GM19023 (cell line): ENCODE results near the gene SMYD5.

ENCODE experiments used
- ATAC-seq: cut with Tn5 transposase; IDR thresholded peaks from one replicate; pipeline ENCODE4 v1.9.1; 2021; ENCODE audit warnings: mild to moderate bottlenecking, moderate library complexity; ENCODE audit not compliant: unreplicated experiment

SMYD5 gene

GRCh38 chr2:73203055-73203681, 10.9 kb upstream of the SMYD5 start:
- ATAC-seq: no peak

- no peak for ATAC-seq
Measured at GRCh38 chr2:73205611-73206010, 8.4 kb upstream of the SMYD5 start.

- no peak for ATAC-seq
Measured at GRCh38 chr2:73208258-73208657, 5.8 kb upstream of the SMYD5 start.

GRCh38 chr2:73210019-73210418, 4.0 kb upstream of the SMYD5 start:
- no peak for ATAC-seq

- ATAC-seq: no peak
Measured at GRCh38 chr2:73210696-73211095, 3.3 kb upstream of the SMYD5 start.

GRCh38 chr2:73212098-73212447, 2.0 kb upstream of the SMYD5 start:
- no peak for ATAC-seq

GRCh38 chr2:73212448-73213176, 1.4 kb upstream of the SMYD5 start:
- ATAC-seq: peak; percentile 62

- ATAC-seq: no peak
Measured at GRCh38 chr2:73215254-73215653, 1.2 kb downstream of the SMYD5 start.

- no peak for ATAC-seq
Measured at GRCh38 chr2:73217160-73217559, 3.1 kb downstream of the SMYD5 start.

GRCh38 chr2:73217826-73218225, 3.8 kb downstream of the SMYD5 start:
- ATAC-seq: no peak

- no peak for ATAC-seq
Measured at GRCh38 chr2:73218298-73218697, 4.3 kb downstream of the SMYD5 start.

GRCh38 chr2:73223821-73224220, 9.8 kb downstream of the SMYD5 start:
- ATAC-seq: no peak

- ATAC-seq: no peak
Measured at GRCh38 chr2:73225513-73226360, 11.7 kb downstream of the SMYD5 start.

- ATAC-seq: no peak
Measured at GRCh38 chr2:73227086-73227485, 13.0 kb downstream of the SMYD5 start.

- ATAC-seq: no peak
Measured at GRCh38 chr2:73228631-73229030, 14.6 kb downstream of the SMYD5 start.

- peak; percentile 7 for ATAC-seq
Measured at GRCh38 chr2:73232403-73233153, 18.5 kb downstream of the SMYD5 start.

GRCh38 chr2:73233154-73233931, 19.3 kb downstream of the SMYD5 start, which contains the start of gene PRADC1:
Gene PRADC1 (minus strand): TSS chr2:73233239. CDS start chr2:73233160, 79 bp downstream.
- ATAC-seq: peak; percentile 90

GRCh38 chr2:73233932-73234832, 20.1 kb downstream of the SMYD5 start, which contains the start of gene CCT7:
Gene CCT7 (plus strand): TSS chr2:73234308. CDS start chr2:73234379, 71 bp downstream.
- peak; percentile 65 for ATAC-seq
